ENCODE measurements around the gene IFNAR2. TPM values are rescaled to one million over a fixed set of nuclear protein-coding genes. Genes with fewer than 3 reads are reported as not detected.

The IFNAR2 gene
- total RNA-seq, 1 experiment from 2014 or later: 36.1 TPM

GRCh38 chr21:33211732-33212131 is 18.0 kb upstream of the IFNAR2 start:
- ChIA-PET POLR2A (no interaction called here), CTCF (no interaction called here)
- BruUV-seq (replicated peaks): no TSS peak
- no peak for TF ChIP-seq CTCF (IDR thresholded peaks at IDR 0.05; ENCODE audit: insufficient read depth in 1 of 2, low read depth in 1 of 2, low read length in 1 of 2, severe bottlenecking in 1 of 2, unreplicated experiment in 1 of 2)
- peaks cover 13% of the 10 kb centered on the region for H3K4me1 Mint-ChIP-seq (ENCODE audit: low read depth, unreplicated experiment)
- no peak overlapping the region for H3K27ac Mint-ChIP-seq (ENCODE audit: unreplicated experiment)
- peaks cover 19% of the 10 kb centered on the region for H3K9me3 Mint-ChIP-seq (ENCODE audit: unreplicated experiment)
- no peaks in the 10 kb centered on the region for H3K27me3 ChIP-seq (replicated peaks; ENCODE audit: control insufficient read depth, insufficient read depth, low read length)
- H3K36me3 Mint-ChIP-seq (ENCODE audit: insufficient read depth, unreplicated experiment): peaks cover 3% of the 10 kb centered on the region
- H3K27me3 Mint-ChIP-seq (ENCODE audit: insufficient read depth, unreplicated experiment): no peaks in the 10 kb centered on the region
- no peak for DNase-seq
- peaks cover 5% of the 10 kb centered on the region; the same call in 1 of the 2 replicates for H3K4me1 ChIP-seq
- intact Hi-C loops (cut with micrococcal nuclease; ENCODE audit: unreplicated experiment): no loop called here
- no peaks in the 10 kb centered on the region for H3K36me3 ChIP-seq (ENCODE audit: control insufficient read depth, insufficient read depth, low read length)
- no peak overlapping the region for H3K4me3 Mint-ChIP-seq (ENCODE audit: unreplicated experiment)
- H3K9me3 ChIP-seq: peaks cover 19% of the 10 kb centered on the region
- no peak overlapping the region for H3K4me3 ChIP-seq (ENCODE audit: low read depth, low read length)

GRCh38 chr21:33212159-33212851 is 17.4 kb upstream of the IFNAR2 start:
- Mint-ChIP-seq H3K4me1 (ENCODE audit: low read depth, unreplicated experiment) (peaks cover 9% of the 10 kb centered on the region), H3K27ac (ENCODE audit: unreplicated experiment) (no peak overlapping the region), H3K27me3 (ENCODE audit: insufficient read depth, unreplicated experiment) (no peaks in the 10 kb centered on the region), H3K9me3 (ENCODE audit: unreplicated experiment) (peaks cover 13% of the 10 kb centered on the region), H3K36me3 (ENCODE audit: insufficient read depth, unreplicated experiment) (no peaks in the 10 kb centered on the region), H3K4me3 (ENCODE audit: unreplicated experiment) (no peak overlapping the region)
- Histone ChIP-seq H3K4me1 (peaks cover 5% of the 10 kb centered on the region; the same call in 1 of the 2 replicates), H3K36me3 (ENCODE audit: control insufficient read depth, insufficient read depth, low read length) (no peaks in the 10 kb centered on the region), H3K4me3 (ENCODE audit: low read depth, low read length) (no peak overlapping the region), H3K27me3 (replicated peaks; ENCODE audit: control insufficient read depth, insufficient read depth, low read length) (no peaks in the 10 kb centered on the region), H3K9me3 (peaks cover 19% of the 10 kb centered on the region)
- CTCF ChIA-PET: no interaction called here
- POLR2A ChIA-PET: no interaction called here
- TF ChIP-seq CTCF (IDR thresholded peaks at IDR 0.05; ENCODE audit: insufficient read depth in 1 of 2, low read depth in 1 of 2, low read length in 1 of 2, severe bottlenecking in 1 of 2, unreplicated experiment in 1 of 2): no peak
- intact Hi-C loops (cut with micrococcal nuclease; ENCODE audit: unreplicated experiment): no loop called here
- BruUV-seq (replicated peaks): no TSS peak
- DNase-seq: no peak

GRCh38 chr21:33214056-33214455 is 15.7 kb upstream of the IFNAR2 start:
- H3K4me1 Mint-ChIP-seq (ENCODE audit: low read depth, unreplicated experiment): peaks cover 9% of the 10 kb centered on the region
- no peak for TF ChIP-seq CTCF (IDR thresholded peaks at IDR 0.05; ENCODE audit: insufficient read depth in 1 of 2, low read depth in 1 of 2, low read length in 1 of 2, severe bottlenecking in 1 of 2, unreplicated experiment in 1 of 2)
- peak overlapping the region; percentile 34 for H3K27ac Mint-ChIP-seq (ENCODE audit: unreplicated experiment)
- intact Hi-C loops (cut with micrococcal nuclease; ENCODE audit: unreplicated experiment): no loop called here
- H3K36me3 ChIP-seq (ENCODE audit: control insufficient read depth, insufficient read depth, low read length): no peaks in the 10 kb centered on the region
- no peak overlapping the region for H3K4me3 Mint-ChIP-seq (ENCODE audit: unreplicated experiment)
- no peaks in the 10 kb centered on the region for H3K27me3 Mint-ChIP-seq (ENCODE audit: insufficient read depth, unreplicated experiment)
- H3K9me3 ChIP-seq: peaks cover 5% of the 10 kb centered on the region; the same call in 1 of the 2 replicates
- no TSS peak for BruUV-seq (replicated peaks)
- no peak overlapping the region for H3K4me3 ChIP-seq (ENCODE audit: low read depth, low read length)
- peaks cover 5% of the 10 kb centered on the region; the same call in 1 of the 2 replicates for H3K4me1 ChIP-seq
- ChIA-PET CTCF (no interaction called here), POLR2A (no interaction called here)
- no peak for DNase-seq
- H3K9me3 Mint-ChIP-seq (ENCODE audit: unreplicated experiment): peaks cover 11% of the 10 kb centered on the region
- no peaks in the 10 kb centered on the region for H3K36me3 Mint-ChIP-seq (ENCODE audit: insufficient read depth, unreplicated experiment)
- H3K27me3 ChIP-seq (replicated peaks; ENCODE audit: control insufficient read depth, insufficient read depth, low read length): no peaks in the 10 kb centered on the region

All from Caco-2 (cell line).